Stimulated activated CD4-positive, alpha-beta T cell treated with anti-CD3 and anti-CD28 coated beads, Interleukin-12 subunit alpha, Interleukin-12 subunit beta, amount 100 ng/mL, for 4 hours (primary cell): Measurements from ENCODE around the gene TMTC1.
A peak's percentile ranks its signal among the peaks of the same experiment; 100 is the strongest.

Source experiments
- DNase-seq: peaks from one replicate; pipeline ENCODE4 v3.0.0-alpha.2; 2020

The TMTC1 gene

DNA sequence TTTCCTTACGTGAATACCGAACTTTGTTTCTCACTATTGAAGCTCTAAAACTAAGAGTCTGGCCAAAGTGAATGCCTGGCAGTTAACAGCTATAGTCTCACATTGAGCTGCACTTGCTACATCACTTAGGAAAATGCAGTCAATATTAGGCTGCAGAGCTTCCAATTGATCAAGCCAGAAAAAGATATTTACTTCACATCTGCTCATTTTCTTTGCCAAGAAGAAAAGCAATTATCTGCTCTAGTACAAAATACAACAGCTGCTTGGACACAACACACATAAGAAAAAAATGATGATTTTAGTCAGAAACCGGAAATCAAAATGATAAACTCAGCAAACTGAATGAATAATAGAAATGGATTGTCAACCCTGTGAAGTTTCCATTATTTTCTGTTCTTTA lies 45.4 kb downstream of the TMTC1 start:
- DNase-seq = no peak

DNA sequence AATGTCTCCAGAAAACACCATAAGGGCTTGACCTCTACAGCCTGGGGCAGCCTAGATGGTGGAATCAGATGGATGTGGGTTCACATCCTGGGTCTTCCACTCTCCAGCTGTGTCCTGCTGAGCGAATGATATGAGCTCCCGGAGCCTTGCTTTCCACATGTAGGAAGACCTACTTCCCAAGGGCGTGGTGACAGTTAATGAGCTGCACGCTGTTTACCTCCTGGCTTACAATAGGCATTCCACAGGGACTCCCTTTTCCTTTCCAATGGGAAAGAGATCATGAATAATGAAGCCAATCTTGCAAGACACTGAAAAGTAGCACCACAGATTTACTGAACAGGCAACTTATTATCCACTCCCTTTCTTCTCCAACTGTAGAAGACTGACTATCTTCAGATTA lies 46.1 kb downstream of the TMTC1 start:
- no peak for DNase-seq

DNA sequence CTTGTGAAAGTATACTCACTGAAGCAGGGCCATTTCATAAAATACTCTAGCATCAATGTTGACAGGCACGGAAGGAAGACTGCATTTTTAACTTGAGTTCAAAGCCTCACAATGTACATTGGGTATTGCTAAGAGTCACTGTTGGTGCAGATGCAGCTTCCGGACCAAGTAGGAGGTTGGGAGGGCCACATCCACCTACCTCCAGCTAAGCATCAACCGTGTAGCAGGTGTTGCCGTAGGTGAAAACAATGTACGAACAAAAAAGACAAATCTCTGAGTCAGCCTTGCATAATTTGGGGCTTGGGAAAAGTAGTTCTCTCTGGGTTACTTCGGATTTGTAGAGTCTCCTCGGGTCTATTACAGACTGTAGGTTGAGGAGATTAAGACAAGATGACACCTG lies 48.1 kb downstream of the TMTC1 start:
- DNase-seq = no peak

DNA sequence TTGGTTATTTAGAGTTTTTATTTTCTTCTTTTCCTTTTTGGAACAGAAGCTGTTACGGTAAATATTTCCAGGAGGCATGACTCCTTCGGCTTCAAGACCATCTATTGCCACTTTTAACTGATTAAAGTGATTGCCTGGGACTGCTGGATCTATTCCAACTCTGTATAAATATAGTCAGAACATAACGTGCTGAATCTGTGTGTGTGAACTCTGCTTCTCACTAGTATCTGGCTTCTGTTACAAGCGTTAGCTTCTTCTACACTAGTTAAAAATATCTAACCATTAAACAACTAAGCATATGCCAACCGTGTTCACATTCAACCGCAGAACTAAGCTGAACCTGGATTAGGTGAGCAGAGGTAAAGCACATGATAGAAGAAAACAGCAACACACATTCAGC lies 49.0 kb downstream of the TMTC1 start:
- DNase-seq = no peak

DNA sequence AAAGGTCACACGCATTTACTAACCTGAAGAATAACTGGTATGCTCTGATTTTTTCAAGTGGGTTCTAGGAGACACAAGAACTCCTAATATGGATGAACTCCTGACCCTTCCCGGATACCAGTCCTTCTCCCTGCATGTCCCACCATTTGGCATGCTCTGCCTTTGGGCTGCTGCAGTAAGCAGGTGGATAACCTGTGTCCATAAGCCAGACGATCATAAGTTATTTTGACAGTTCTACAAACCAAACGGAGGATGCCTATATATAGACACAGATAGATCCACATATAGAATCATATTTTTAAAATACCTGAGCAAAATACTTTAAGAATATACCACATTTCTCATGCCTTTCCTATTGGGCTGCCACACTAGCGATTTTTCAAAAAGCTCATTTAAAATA lies 49.4 kb downstream of the TMTC1 start:
- no peak for DNase-seq

DNA sequence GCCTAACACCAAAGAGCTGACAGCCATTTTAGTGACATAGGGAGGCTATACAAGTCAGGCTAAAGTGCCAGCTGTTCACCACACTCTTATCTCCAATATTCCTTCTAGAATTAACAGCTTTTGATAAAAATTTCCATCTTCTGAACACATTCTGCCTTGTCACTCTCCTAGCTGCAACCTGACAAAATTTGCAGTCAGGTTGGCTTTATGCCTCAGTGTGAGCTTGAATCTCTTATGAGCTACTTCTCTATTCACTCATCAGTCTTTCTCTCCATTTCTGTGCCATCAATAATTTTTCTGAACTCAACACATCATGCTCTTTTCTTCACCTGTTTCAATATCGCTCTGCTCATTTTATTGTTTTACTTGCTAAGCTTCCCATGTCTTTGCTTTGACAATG lies 50.2 kb downstream of the TMTC1 start:
- no peak for DNase-seq

DNA sequence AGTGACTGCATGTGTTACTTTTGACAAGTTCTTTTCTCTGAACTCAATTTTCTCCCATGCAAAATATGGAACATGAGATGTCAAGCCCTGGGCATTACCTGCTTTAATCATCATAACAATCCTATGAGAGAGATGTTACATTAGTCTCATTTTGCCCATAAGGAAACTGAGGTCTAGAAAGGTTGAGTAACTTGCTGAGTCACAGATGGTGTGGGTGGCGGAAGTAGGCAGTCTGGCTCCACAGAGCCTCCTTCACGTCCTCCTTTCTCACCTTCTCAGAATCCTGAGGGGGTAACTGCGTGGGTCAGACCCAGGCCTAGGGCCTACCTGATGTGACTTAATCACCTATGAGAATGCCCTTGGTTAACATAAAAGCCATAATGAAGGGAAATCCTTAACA lies 50.7 kb downstream of the TMTC1 start:
- peak; percentile 0 for DNase-seq

DNA sequence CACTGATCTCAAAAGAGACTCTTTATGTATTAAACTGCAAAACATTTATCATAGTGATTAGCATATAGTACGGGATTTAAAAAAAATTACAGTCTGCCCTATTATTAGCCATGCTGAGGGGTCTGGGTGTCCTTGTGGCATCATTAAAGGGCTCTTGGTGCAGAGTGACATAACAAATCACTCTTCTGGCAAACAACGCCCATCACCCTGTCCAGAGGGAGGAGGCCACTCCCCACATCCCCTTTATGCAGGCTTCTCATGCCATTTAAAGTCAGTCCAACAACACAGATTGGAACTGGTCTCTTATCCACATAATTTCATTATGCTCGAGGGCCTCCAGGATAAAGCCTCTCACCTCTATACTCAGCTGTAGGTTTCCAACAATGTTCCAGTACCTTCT lies 51.1 kb downstream of the TMTC1 start:
- DNase-seq = no peak

DNA sequence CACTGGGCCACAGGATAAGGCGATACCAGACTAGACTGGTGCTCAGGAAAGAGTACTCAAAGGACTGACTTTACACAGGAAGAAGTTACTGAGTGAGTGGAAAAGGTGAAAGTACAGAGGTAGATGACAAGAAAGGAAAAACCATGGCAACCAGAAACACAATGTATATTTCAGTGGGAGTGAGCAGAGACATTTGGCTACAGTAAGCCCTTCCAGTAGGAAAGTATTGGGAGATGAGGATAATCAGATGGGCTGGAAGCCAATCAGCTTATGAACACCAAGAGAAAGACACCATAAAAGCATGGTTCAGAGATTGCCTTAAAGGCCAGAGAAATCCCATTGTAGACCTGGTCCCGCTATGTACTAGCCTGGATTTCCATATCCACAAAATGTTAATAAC lies 51.6 kb downstream of the TMTC1 start:
- no peak for DNase-seq

DNA sequence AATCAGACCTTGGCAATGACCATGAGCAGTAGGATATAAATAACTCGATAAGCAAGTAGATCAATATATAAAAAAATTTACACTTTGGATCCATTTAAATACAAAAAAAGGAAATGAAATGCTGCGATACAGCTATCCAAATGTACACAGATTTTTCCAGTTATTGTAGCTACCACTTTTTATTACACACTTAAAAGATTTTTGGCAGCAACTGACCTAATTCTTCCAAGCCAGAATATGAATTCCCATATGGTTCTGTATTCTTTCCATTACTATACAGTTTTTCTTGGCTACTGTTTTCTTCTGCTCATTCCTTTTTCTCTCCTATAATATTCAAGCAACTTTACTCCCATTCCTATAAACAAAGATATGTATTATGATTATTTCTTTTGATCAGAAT lies 52.2 kb downstream of the TMTC1 start:
- no peak for DNase-seq

DNA sequence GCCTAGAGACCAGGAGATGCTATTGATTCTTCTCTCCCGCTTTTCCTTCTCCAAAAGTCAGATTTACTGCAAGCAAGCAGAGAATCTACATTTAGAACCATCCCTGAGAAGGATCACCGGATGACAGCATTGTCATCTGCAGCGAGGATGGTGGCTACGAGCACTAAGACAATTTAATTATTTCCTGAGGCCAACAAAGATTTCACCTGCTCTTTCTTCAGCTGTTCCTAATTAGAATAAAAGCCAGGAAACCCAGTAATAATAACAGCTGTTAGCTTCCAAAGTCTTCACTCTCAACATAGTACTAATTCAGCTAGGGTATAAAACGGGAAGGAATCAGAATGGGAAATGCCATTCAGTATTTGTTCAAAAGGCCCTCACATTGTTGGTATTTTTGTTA lies 53.3 kb downstream of the TMTC1 start:
- no peak for DNase-seq

DNA sequence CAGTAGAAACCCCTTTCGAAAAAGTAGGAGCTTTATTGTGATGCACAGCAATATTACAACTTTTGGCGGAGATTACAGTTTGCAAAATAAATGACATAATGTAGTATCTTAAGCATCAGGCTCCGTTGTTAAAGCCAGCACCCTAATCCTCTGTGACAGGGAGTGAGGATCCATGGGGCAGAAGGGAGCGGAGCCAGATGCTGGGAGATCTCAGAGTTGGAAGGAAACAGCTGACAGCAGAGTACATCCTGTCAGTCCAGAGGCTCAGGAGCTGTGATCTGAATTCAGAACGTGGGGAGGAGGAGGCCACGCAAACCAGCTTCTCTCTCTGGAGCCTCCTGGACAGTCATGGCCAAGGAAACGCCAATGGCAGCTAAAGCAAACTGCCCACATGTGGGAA lies 55.7 kb downstream of the TMTC1 start:
- DNase-seq = no peak

DNA sequence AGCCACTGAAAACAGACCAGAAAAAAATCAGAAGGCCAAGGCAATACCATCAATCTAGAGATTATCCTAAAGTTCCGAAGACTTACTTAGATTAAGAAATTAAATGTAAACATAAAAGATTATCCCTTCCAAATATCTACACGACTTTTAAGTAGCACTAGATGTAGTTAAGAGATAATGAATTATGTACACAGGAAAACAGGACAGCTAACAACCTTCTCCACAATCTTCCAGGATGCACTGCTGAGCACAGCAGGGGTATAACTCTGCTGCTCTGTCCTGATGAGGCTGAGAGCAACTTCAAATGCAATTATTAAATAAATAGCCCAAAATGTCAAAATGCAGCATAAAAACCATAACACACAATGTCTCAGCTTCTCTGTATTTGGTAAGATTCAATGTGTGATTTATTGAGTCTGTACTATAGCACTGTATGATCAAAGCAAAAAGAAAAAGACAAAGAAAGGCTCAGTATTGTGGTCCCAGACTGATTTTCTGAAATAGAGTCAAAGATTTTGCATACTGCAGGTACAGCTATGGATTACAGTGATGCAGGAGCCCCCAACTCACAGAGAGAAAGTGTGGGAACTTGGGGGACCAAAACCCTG lies 56.9 kb downstream of the TMTC1 start:
- no peak for DNase-seq

DNA sequence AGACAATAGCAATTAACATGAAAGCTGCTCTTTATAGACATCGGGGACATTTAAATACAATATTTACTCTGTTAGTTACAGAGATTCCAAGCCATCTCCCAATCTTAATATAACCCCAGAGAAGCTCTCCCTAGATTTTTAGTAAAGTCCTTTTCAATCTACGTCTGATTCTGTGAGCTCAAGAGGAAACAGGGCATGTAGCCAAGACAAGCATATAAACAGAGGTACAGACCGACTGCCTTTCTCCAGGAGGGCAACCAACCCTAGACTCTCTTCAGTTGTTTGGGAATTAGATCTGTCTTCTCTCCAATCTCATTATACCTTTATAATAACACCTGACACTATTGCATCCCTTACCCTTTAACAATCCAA lies 57.4 kb downstream of the TMTC1 start:
- no peak for DNase-seq

DNA sequence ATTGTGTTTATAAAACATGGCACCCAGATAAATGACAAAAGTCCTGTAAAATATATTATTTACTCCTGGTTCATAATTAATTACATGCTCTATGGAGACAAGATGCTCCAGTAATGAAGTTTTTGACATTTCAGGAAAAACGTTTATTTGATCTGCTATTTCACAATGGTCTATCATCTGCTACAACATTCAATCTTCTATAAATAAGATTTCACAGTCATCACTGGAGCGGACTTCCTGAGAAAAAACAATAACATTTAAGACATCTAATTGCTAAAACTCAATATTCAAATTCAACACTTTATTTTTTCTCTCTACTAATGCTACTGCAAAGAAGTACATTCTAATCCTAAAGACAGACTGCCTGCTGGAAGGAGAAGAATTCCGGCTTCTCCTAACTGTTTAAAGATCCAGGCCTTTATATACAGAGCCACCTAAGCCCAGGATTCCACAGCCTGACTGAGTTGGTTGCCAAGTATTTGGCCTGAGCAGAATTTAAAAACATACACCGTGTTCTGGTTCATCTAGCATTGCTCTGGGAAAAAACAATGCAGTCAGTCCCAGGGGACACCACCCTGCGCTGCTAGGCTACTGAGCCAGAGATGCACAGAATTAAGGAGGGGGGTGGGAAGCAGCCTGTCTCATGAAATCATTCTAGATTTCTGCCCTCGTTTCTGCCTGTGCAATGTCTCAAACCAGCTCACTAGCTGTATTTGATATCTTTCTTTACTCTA lies 58.0 kb downstream of the TMTC1 start:
- no peak for DNase-seq

DNA sequence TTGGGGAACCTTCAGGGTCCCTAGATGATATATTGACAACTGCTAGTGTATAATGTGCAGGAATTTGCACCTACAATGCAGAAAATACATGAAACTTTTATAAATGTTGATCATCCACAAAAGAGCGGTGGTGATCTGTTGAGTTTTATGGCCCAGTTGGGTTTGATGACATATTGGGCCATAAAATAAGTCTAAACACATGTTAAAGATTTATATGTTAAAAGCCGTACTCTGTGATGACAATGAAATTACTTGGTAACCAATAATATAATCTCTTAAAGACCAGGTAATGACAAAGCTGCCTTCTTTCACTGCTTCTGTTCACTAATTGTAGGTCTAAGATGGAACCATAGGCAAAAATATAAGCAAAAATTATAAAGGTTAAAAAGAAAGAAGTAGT lies 61.6 kb downstream of the TMTC1 start:
- DNase-seq = no peak

DNA sequence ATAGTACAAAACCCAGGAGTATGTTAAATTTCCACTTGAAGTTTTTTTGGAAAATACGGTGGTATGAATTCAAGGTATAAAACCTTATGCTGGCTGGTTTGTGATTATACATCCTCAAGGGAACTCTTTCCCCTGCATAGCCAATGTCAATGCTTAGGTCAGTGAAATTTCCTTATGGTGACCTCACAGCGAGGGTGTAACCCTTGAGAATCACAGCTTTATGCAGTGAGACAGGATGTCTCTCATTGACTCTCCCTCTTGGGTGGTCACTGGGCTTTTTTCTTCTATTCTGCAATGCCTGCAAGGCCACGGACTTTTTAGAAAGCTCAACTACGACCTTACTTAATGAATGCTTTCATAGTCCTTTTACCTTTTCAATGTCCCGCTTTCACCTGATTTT lies 64.4 kb downstream of the TMTC1 start:
- DNase-seq = no peak

DNA sequence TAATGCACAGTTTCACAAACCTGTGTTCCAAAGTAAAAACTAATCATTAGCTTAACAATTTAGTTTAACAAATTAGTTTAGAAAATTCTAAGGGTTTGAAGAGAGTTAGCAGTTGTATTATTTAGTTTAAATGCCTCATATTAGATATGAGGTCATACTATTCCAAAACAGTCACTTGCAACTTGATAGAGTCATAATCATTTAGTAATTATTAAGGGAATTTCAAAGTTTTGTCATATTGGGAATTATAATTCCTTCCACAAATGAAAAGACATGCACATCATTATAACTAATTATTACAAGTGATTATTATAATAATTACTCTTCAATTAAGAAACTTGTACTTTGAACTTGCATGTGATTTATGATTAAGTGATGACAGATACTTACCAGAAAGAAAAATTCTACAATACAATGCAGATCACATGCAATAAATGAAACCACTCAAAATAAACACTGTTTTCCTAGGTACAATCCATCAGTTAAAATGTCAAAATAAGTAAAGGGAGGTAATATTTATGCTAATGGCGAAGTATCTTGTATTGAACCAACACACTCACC lies 66.1 kb downstream of the TMTC1 start:
- no peak for DNase-seq

DNA sequence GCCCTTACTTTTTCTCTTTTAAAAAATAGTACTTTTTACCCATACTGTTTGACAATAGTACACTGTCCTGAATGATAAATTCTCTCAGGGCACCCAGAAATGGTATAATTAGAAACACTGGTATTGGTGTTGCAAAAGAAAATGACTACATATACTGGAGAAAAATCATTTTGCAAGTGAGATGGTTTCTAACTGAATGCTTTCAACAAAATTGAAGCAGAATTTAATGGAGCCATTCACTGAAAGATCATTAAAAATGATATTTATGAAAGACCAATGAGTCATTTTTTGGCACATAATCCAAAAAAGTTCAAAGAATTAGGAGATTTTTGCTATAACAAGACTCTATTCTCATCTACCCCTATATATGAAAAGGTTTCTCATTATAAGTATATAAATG lies 68.8 kb downstream of the TMTC1 start:
- no peak for DNase-seq

DNA sequence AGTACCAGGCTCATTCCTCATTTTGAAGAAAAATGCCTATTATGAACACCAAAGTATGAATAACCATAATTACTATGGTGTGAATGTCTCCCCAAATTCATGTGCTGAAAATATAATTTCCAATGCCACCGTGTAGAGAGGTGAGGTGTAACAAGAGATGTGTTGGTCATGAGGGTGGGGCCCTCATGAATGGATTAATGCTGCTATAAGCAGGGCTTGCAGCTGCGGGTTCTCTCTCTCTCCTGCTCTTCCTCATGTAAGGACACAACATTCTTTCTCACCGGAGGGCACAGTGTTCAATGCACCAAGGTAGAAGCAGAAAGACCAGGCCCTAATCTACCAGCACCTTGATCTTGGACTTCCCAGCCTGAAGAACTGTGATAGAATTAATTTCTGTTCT lies 70.0 kb downstream of the TMTC1 start:
- no peak for DNase-seq

DNA sequence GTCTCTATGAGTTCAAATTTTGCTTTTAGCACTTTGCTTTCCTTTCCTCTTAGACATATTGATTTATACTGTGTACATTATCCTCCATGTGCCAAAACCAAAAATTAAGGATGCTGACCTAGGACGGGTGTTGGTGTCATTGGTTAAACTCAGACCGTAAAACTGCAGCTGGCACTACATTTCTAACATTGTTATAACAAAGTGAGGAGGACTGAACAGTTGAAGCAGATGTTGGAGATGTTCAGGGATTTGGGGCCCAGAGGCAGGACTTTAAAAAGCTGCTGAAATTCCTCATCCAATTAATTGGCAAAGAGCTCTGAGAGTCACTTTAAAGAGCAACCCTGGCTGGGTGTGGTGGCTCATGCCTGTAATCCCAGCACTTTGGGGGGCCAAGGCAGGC lies 72.4 kb downstream of the TMTC1 start:
- DNase-seq = no peak

DNA sequence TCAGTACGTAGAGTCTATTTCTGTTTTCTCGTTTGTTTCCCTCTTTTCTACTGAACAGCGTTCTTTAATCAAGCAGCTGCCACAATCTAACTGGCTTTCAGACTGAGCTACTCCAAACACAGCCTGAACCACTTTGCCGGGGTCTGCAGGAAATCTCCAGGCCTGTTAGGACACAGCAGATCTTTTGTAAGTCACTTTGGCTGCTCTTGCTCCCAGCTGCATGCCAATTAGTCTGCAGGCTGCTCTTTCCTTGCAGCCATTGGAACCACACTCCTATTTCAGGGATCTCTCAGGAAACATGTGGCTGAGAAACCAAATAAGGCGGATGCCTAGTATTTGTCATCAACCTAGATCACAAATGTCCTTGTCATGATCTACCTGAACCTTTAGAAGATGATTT lies 73.6 kb downstream of the TMTC1 start:
- no peak for DNase-seq

DNA sequence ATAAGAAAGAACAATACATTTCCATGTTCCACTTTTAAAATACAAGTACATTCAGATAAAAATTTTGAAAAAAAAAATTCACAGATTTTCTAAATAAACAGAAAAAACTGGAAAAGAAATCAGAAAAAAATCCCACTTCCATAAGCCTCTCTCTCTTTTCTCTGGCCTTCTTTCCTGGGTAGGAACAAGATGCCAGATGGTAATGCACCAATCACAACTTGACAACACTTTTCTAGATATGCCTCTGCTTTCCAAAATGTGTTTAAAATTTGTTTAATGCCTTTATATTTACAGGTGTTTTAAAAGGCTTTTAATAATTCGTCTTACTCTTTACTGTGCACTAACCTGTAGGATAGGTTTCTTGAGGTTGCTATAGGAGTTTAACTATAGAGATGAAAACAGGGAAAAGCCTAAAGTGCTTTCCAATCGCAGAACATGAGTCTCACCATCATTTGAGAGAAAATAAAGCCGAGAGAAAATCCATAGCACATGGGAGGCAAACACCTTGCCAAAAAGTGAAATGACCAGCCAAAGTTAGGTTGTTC lies 74.2 kb downstream of the TMTC1 start:
- no peak for DNase-seq

DNA sequence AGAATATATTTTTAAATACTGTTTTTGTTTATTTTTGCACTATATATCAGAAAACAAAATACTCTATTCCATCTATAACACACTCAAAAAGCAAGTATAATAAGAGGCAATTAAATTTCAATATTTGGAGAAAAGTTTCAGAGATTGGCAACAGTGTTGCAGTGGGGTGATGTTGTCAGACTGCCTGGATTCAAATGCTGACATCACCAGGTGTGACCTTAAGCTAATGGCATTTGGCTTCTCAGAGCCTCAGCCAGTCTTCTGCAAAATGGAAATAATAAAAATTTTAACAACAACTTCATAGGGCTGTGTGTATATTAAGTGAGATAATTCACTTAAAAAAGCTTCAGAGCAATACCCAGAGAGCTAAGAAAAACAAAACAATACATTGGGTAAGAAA lies 74.7 kb downstream of the TMTC1 start:
- no peak for DNase-seq

DNA sequence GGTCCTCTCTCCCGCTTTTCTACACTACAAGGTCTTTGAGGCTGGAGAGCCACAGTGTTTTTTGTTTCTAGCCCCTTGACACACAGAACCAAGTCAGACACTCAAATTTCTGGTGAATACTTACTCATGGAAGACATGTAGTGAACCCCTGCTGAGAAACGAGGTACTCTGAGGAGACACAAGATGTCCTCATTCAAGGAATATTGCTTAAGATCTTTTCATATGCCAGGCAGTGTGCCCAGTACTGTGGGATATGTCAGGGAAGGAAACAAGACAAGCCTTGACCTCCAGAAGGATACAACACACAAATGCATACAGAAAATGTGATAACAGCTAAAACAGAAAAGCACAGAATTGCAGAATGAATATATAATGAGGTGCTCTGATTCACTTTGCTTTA lies 75.9 kb downstream of the TMTC1 start:
- no peak for DNase-seq
